Left ventricle myocardium inferior (tissue), 1 donor: ENCODE results near the gene BACE1. TPM values are rescaled to one million over a fixed set of nuclear protein-coding genes. Genes with fewer than 3 reads are reported as not detected.

Experiments used
- DNase-seq: peaks from one replicate; pipeline ENCODE4 v3.0.0-alpha.2; 2020
- H3K27ac ChIP-seq: fragments of 200-600 bp; replicated peaks from 2 replicates; pipeline ENCODE4 v1.8.0; 2021
- H3K27me3 ChIP-seq: fragments of 200-600 bp; 2 replicates; pipeline ENCODE4 v1.8.0; 2021; ENCODE audit warnings: low read depth
- H3K36me3 ChIP-seq: fragments of 200-600 bp; 2 replicates; pipeline ENCODE4 v1.8.0; 2021
- H3K4me1 ChIP-seq: fragments of 200-600 bp; 2 replicates; pipeline ENCODE4 v1.8.0; 2021
- H3K4me3 ChIP-seq: fragments of 200-600 bp; 2 replicates; pipeline ENCODE4 v1.8.0; 2021; ENCODE audit warnings: mild to moderate bottlenecking, moderate library complexity
- H3K9me3 ChIP-seq: fragments of 200-600 bp; replicated peaks from 2 replicates; pipeline ENCODE4 v1.8.0; 2021
- intact Hi-C: fragments of 100-400 bp; cut with micrococcal nuclease; formaldehyde crosslinking; loops from one replicate; pipeline ENCODE4 v1.11.0; 2022
- total RNA-seq: library from RNA; stranded (reverse); fragmentation: NEBNext Ultra II Directional; extraction: Animal tissue kit (Norgen Biotek cat#: 25700); gene quantifications from one replicate; pipeline ENCODE4 v1.2.1, GENCODE V29; 2021
- TF ChIP-seq, protein P1 (sequence below): fragments of 200-600 bp; IDR thresholded peaks from 2 replicates; pipeline ENCODE4 v1.8.0; 2021; ENCODE audit warnings: antibody characterized with exemption, mild to moderate bottlenecking, borderline replicate concordance
- donor health status: DM: no; HTN: yes; CAD: no; lungs with severe emphysema.

The BACE1 gene
- total RNA-seq, 1 donor from 2014 or later = 13.8 TPM

DNA sequence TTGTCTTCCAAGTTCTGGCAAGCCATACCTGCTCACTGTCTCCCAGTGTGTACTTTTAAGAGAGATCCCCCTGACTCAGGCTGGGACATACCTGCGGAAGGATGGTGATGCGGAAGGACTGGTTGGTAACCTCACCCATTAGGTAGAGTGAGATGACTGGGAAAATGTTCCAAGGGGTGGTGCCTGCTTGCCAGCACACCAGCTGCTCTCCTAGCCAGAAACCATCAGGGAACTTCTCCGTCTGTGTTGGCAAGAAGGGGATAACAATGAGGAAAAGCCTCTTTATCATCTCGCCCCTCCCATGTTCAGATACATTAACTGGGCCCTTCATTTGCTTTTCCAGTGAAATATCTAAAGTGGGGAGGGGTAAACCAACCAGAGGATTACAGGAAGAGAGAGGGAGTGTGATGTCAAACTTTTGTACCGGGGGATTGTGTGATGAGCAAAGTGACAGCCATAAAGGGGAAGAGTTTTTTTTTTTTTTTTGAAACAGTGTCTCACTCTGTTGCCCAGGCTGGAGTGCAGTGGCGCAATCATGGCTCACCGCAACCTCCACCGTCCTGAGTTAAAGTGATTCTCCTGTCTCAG, 25.2 kb downstream of the BACE1 start, which contains the start of gene BACE1-AS:
Gene BACE1-AS, plus strand, starts transcription at position 538 of the 588 bp plus-strand sequence.
- Histone ChIP-seq H3K36me3 (peaks cover 93% of the 10 kb centered on the region), H3K9me3 (no peaks in the 10 kb centered on the region), H3K27ac (no peak within 1 kb of the TSS), H3K27me3 (no peaks in the 10 kb centered on the region), H3K4me3 (no peak within 1 kb of the TSS), H3K4me1 (no peaks in the 10 kb centered on the region)
- TF ChIP-seq, protein P1, sequence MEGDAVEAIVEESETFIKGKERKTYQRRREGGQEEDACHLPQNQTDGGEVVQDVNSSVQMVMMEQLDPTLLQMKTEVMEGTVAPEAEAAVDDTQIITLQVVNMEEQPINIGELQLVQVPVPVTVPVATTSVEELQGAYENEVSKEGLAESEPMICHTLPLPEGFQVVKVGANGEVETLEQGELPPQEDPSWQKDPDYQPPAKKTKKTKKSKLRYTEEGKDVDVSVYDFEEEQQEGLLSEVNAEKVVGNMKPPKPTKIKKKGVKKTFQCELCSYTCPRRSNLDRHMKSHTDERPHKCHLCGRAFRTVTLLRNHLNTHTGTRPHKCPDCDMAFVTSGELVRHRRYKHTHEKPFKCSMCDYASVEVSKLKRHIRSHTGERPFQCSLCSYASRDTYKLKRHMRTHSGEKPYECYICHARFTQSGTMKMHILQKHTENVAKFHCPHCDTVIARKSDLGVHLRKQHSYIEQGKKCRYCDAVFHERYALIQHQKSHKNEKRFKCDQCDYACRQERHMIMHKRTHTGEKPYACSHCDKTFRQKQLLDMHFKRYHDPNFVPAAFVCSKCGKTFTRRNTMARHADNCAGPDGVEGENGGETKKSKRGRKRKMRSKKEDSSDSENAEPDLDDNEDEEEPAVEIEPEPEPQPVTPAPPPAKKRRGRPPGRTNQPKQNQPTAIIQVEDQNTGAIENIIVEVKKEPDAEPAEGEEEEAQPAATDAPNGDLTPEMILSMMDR = no peak
- intact Hi-C loops = no loop called here
- no peak for DNase-seq

DNA sequence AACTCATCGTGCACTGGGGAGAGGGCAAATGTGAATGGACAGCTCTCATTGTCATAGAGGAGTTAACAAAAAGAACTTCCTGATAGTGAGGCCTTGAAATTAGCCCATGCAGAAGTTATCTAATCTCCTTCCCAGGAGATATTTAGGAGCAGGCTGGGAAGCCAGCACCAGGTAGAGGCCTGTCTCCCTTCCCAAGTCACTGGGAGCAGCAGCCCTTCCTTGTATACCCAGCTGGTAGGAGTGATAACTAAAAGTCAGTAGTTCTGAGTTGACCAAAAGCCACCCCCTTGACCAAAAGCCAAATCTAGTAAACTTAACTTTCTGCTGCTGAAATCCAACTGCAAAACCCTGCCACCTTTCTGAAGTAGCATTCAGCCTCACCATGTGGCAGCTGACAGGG, 26.3 kb downstream of the BACE1 start:
- Histone ChIP-seq H3K27ac (no peak overlapping the region), H3K36me3 (peaks cover 94% of the 10 kb centered on the region), H3K4me1 (no peaks in the 10 kb centered on the region), H3K4me3 (no peak overlapping the region), H3K27me3 (no peaks in the 10 kb centered on the region), H3K9me3 (no peaks in the 10 kb centered on the region)
- intact Hi-C loops = no loop called here
- no peak for DNase-seq
- TF ChIP-seq, protein P1 = no peak

DNA sequence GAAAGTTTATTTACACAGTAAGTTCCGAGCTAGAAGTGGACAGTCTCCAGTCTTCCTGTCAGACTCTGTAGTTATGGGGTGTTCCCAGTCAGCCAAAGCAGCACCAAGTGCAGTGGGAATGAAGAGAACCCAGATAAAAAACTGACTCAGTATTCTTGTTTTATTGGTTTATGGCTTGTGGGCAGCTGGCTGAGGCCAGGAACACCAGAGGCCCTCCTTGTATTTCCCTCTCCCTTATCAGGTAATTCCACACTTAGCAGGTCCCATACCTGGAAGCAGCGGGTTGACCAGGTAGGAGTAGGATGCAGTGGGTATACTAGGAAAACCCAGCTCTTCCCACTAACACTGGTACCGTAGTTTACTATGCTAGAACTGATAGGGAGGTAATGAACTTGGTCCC, 28.4 kb downstream of the BACE1 start:
- Histone ChIP-seq H3K27ac (no peak overlapping the region), H3K9me3 (no peaks in the 10 kb centered on the region), H3K27me3 (no peaks in the 10 kb centered on the region), H3K4me1 (no peaks in the 10 kb centered on the region), H3K4me3 (no peak overlapping the region), H3K36me3 (peaks cover 97% of the 10 kb centered on the region)
- TF ChIP-seq, protein P1 = no peak
- intact Hi-C loops = no loop called here
- DNase-seq = no peak

DNA sequence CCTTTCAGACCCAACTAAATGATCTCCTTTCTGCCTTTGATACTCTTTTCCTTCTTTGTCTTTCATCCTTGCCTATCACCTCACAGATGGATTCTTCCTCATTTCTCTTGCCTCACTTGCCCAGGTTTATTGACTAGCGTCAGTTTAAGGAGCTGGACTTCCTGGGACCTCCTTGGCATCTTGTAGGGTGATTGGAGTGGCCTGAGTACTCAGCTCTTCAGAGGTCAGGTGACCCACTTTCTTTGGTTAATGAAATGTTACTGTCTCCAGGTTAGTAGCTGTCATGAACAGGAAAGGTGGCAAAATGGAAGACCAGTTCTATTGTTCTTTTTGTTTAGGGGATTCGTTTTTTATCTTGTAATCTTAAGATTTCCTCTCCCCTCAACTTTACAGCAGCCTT, 29.5 kb downstream of the BACE1 start:
- Histone ChIP-seq H3K27ac (no peak overlapping the region), H3K4me1 (no peaks in the 10 kb centered on the region), H3K4me3 (no peak overlapping the region), H3K27me3 (no peaks in the 10 kb centered on the region), H3K36me3 (peaks cover 99% of the 10 kb centered on the region), H3K9me3 (no peaks in the 10 kb centered on the region)
- DNase-seq = no peak
- intact Hi-C loops = no loop called here
- TF ChIP-seq, protein P1 = no peak

DNA sequence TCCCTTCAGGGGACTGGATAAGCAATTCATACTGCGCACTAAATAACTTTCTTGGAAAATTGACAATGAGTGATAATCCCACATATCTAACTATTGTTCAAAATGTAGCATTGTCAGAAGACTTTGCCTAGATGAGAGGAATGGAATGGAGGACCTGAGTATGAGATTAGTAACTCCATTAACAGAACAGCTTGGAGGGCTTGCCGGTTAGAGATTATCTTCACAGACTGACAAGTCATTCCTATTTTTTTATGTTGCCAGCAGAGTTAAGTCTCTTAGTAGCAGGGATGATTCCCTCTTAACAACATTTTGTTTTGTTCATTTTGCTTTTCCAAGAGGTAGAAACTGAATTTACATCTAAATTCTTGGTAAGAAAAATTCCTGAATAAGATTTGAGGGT, 32.0 kb downstream of the BACE1 start:
- intact Hi-C loops = no loop called here
- H3K4me1 ChIP-seq = no peaks in the 10 kb centered on the region
- no peaks in the 10 kb centered on the region for H3K27me3 ChIP-seq
- TF ChIP-seq, protein P1 = no peak
- DNase-seq = no peak
- no peak overlapping the region for H3K27ac ChIP-seq
- H3K9me3 ChIP-seq = no peaks in the 10 kb centered on the region
- H3K4me3 ChIP-seq = no peak overlapping the region
- peaks cover 95% of the 10 kb centered on the region for H3K36me3 ChIP-seq

DNA sequence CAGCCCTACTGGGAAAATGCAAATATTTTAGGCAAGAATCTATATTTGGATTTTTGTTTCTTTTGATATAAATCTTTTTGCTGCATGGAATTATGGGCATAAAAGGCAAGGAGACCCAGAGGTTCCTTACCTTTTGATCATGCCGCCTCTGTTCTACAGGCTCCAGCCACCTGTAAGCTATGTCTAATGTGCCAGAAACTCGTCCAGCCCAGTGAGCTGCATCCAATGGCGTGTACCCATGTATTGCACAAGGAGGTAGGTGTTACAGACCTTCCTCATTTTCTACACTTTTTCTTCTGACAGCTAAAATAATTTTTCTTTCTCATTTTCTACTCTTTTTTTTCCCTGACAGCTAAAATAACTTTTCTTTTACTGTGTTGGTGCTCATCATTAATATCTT, 33.1 kb downstream of the BACE1 start:
- Histone ChIP-seq H3K36me3 (peaks cover 84% of the 10 kb centered on the region), H3K27ac (no peak overlapping the region), H3K4me1 (no peaks in the 10 kb centered on the region), H3K9me3 (no peaks in the 10 kb centered on the region), H3K4me3 (no peak overlapping the region), H3K27me3 (no peaks in the 10 kb centered on the region)
- intact Hi-C loops = no loop called here
- DNase-seq = no peak
- TF ChIP-seq, protein P1 = no peak
